Measurements from ENCODE around the gene RAB11FIP4. TPM values are rescaled to one million over a fixed set of nuclear protein-coding genes. Genes with fewer than 3 reads are reported as not detected.
A peak's percentile ranks its signal among the peaks of the same experiment; 100 is the strongest.

RAB11FIP4 gene
- total RNA-seq, 1 donor from 2014 or later = 32.4 TPM

- Mint-ChIP-seq H3K4me3 (no peak overlapping the region), H3K27me3 (no peaks in the 10 kb centered on the region), H3K27ac (no peak overlapping the region), H3K4me1 (ENCODE audit: unreplicated experiment) (peaks cover 42% of the 10 kb centered on the region), H3K36me3 (no peaks in the 10 kb centered on the region), H3K9me3 (no peaks in the 10 kb centered on the region)
- no peak for TF ChIP-seq CTCF (conservative IDR thresholded peaks at IDR 0.05)
- DNase-seq (ENCODE audit: extremely low spot score, unreplicated experiment) = no peak
Observed at GRCh38 chr17:31496601-31497000, 105.1 kb downstream of the RAB11FIP4 start.

GRCh38 chr17:31497431-31497830 is 106.0 kb downstream of the RAB11FIP4 start:
- Mint-ChIP-seq H3K9me3 (no peaks in the 10 kb centered on the region), H3K27ac (no peak overlapping the region), H3K27me3 (no peaks in the 10 kb centered on the region), H3K4me1 (ENCODE audit: unreplicated experiment) (peaks cover 42% of the 10 kb centered on the region), H3K4me3 (no peak overlapping the region), H3K36me3 (no peaks in the 10 kb centered on the region)
- TF ChIP-seq CTCF (conservative IDR thresholded peaks at IDR 0.05) = no peak
- no peak for DNase-seq (ENCODE audit: extremely low spot score, unreplicated experiment)

- H3K4me1 Mint-ChIP-seq (ENCODE audit: unreplicated experiment) = peaks cover 41% of the 10 kb centered on the region
- no peak for DNase-seq (ENCODE audit: extremely low spot score, unreplicated experiment)
- TF ChIP-seq CTCF (conservative IDR thresholded peaks at IDR 0.05) = no peak
Observed at GRCh38 chr17:31497994-31498826, 106.7 kb downstream of the RAB11FIP4 start.

GRCh38 chr17:31499771-31500554 is 108.5 kb downstream of the RAB11FIP4 start:
- no peaks in the 10 kb centered on the region for H3K36me3 Mint-ChIP-seq
- H3K4me3 Mint-ChIP-seq = no peak overlapping the region
- no peaks in the 10 kb centered on the region for H3K27me3 Mint-ChIP-seq
- H3K4me1 Mint-ChIP-seq (ENCODE audit: unreplicated experiment) = peaks cover 31% of the 10 kb centered on the region
- no peaks in the 10 kb centered on the region for H3K9me3 Mint-ChIP-seq
- peak overlapping the region; percentile 67 for H3K27ac Mint-ChIP-seq
- TF ChIP-seq CTCF (conservative IDR thresholded peaks at IDR 0.05) = no peak
- no peak for DNase-seq (ENCODE audit: extremely low spot score, unreplicated experiment)

More at GRCh38 chr17:31497994-31498826, 106.7 kb downstream of the RAB11FIP4 start:
- Mint-ChIP-seq H3K36me3 (no peaks in the 10 kb centered on the region), H3K27me3 (no peaks in the 10 kb centered on the region), H3K4me3 (no peak overlapping the region), H3K9me3 (no peaks in the 10 kb centered on the region), H3K27ac (peak overlapping the region; percentile 67)

- no peak for DNase-seq (ENCODE audit: extremely low spot score, unreplicated experiment)
- Mint-ChIP-seq H3K27me3 (no peaks in the 10 kb centered on the region), H3K36me3 (no peaks in the 10 kb centered on the region), H3K27ac (no peak overlapping the region), H3K9me3 (no peaks in the 10 kb centered on the region), H3K4me3 (no peak overlapping the region), H3K4me1 (ENCODE audit: unreplicated experiment) (peaks cover 9% of the 10 kb centered on the region)
- TF ChIP-seq CTCF (conservative IDR thresholded peaks at IDR 0.05) = no peak
Observed at GRCh38 chr17:31506517-31506916, 115.0 kb downstream of the RAB11FIP4 start.
